GM21723 (cell line): Measurements from ENCODE around the gene ZNF558.
"Not testable (repeated sequence)": the region's sequence is repeated elsewhere in the genome, so short reads cannot be mapped to it uniquely, and the experiment has no call there.

Source experiments
- ATAC-seq: cut with Tn5 transposase; IDR thresholded peaks from one replicate; pipeline ENCODE4 v1.9.1; 2021; ENCODE audit warnings: mild to moderate bottlenecking, moderate library complexity; ENCODE audit not compliant: unreplicated experiment

ZNF558 gene

DNA sequence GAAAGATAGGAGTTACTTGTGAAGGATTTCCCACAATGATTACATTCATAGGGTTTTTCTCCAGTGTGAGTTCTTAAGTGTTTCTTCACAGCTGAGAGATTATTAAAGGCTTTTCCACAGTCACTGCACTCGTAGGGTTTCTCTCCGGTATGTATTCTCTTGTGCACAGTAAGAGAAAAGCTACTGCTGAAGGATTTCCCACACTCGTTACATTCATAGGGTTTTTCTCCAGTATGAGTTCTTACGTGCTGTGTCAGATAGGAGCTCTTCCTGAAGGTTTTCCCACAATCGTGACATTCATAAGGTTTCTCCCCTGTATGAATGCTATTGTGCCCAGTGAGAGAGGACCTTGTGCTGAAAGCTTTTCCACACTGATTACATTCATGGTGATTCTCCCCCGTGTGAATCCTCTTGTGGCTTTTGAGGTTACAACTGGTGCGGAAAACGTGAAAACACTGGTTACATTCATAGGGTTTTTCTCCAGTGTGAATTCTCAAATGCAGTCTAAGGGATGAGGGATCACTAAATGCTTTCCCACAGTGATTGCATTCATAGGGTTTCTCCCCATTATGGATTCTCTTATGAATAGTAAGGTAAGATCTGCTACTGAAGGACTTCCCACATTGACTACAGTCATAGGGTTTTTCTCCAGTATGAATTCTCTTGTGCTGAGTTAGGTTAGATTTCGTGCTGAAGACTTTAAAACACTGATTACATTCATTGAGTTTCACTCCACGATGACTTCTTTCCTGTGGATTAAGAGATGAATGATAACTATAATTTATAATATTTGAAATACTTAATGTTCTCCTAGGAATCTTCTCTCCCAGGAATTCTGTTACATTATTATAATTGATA is 20.6 kb downstream of the ZNF558 start:
- no peak for ATAC-seq

DNA sequence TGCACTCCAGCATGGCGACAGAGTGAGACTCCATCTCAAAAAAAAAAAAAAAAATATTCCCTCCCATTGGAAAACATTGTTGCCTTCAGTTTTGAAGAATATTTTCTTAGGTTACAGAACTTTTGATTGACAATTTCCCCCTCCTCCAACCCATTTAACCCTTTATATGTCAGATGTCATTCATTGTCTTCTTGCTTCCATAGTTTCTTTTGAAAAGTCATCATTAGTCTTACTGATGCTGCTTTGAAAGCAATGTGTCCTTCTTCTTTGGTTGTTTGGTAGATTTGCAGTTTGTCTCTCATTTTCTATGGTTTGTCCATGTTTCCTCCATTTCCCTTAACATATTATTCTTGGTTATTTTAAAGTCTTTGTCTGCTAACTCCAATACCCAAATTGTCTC is 25.4 kb downstream of the ZNF558 start:
- no peak for ATAC-seq

DNA sequence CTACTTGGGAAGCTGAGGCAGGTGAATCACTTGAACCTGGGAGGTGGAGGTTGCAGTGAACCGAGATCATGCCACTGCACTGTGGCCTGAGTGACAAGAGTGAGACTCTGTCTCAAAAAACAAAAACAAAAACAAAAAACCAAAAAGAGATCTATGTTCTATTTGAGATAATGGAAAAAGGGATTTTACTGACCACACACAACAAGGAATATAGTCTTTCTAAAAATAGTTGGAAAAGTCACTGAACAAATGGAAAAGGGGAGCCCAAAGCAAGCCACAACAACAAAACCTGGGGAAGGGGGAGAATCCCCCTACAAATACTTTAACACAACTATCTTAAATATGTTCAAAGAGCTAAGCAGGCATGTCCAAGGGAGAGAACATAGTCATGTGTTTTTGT is 37.3 kb downstream of the ZNF558 start:
- no peak for ATAC-seq

- not testable (repeated sequence) for ATAC-seq
Measured at GRCh38 chr19:8773587-8773986, 58.5 kb downstream of the ZNF558 start.

DNA sequence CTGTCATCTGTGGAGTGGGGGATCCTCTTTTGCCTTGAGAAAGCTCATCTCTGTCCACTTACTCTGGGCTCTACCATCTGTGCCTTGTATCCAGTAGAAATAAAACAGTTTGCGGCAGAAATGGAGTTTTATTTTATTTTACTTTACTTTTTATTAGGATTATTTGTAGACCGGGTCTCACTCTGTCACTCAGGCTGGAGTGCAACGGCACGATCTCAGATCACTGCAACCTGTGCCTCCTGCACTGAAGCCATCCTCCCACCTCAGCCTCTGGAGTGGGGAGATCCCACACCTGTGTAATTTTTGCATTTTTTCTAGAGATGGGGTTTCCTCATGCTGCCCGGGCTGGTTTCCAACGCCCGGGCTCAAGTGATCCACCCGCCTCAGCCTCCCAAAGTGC is 62.8 kb downstream of the ZNF558 start:
- ATAC-seq, result not testable (repeated sequence)

GRCh38 chr19:8767257-8767656 is 64.8 kb downstream of the ZNF558 start:
- ATAC-seq, result not testable (repeated sequence)
